Lower lobe of right lung (tissue), 2 donors: ENCODE data around the gene CNPPD1. TPM values are rescaled to one million over a fixed set of nuclear protein-coding genes. Genes with fewer than 3 reads are reported as not detected.

Source experiments
- ATAC-seq, 2 donors: fragments of 200-7000 bp; cut with Tn5 transposase; one replicate each; pipeline ENCODE4 v1.9.1; 2020 to 2022; ENCODE audit warnings: mild to moderate bottlenecking in 2 of 2, moderate library complexity in 2 of 2
- DNase-seq: peaks from one replicate; pipeline ENCODE4 v3.0.0-alpha.2; 2020
- H3K27ac ChIP-seq: fragments of 200-600 bp; one replicate; pipeline ENCODE4 v1.8.0; 2022
- H3K27me3 ChIP-seq: fragments of 200-600 bp; one replicate; pipeline ENCODE4 v1.8.0; 2022; ENCODE audit warnings: low read depth
- H3K36me3 ChIP-seq: fragments of 200-600 bp; one replicate; pipeline ENCODE4 v1.8.0; 2022; ENCODE audit warnings: mild to moderate bottlenecking
- H3K4me1 ChIP-seq: fragments of 200-600 bp; one replicate; pipeline ENCODE4 v1.8.0; 2022
- H3K4me3 ChIP-seq: fragments of 200-600 bp; one replicate; pipeline ENCODE4 v1.8.0; 2022; ENCODE audit warnings: mild to moderate bottlenecking
- H3K9me3 ChIP-seq: fragments of 200-600 bp; one replicate; pipeline ENCODE4 v1.8.0; 2022
- CTCF ChIP-seq: fragments of 200-600 bp; IDR thresholded peaks from one replicate; pipeline ENCODE4 v1.8.0; 2022; ENCODE audit warnings: antibody characterized with exemption, mild to moderate bottlenecking
- intact Hi-C: fragments of 100-400 bp; cut with DNase I; formaldehyde crosslinking; loops from one replicate; pipeline ENCODE4 v1.11.0; 2022
- total RNA-seq: library from RNA; stranded (reverse); fragmentation: NEBNext Ultra II Directional; extraction: Animal tissue kit (Norgen Biotek cat#: 25700); gene quantifications from one replicate; pipeline ENCODE4 v1.2.1, GENCODE V29; 2021
- donor health status: DM: no; HTN: yes; CAD: no; lungs with severe emphysema.

Gene CNPPD1
- total RNA-seq, 1 donor from 2014 or later = 67.7 TPM

GRCh38 chr2:219168932-219169331 lies 7.8 kb downstream of the CNPPD1 start:
- Histone ChIP-seq H3K27ac (no peak overlapping the region), H3K36me3 (peaks cover 22% of the 10 kb centered on the region), H3K27me3 (no peaks in the 10 kb centered on the region), H3K4me3 (no peak overlapping the region), H3K9me3 (no peaks in the 10 kb centered on the region), H3K4me1 (peaks cover 13% of the 10 kb centered on the region)
- DNase-seq (no peak), ATAC-seq (no peak)
- no peak for TF ChIP-seq CTCF
- intact Hi-C loops = no loop called here

- no peak for ATAC-seq
- intact Hi-C loops = no loop called here
Observed at GRCh38 chr2:219168526-219168925, 8.2 kb downstream of the CNPPD1 start.

GRCh38 chr2:219167997-219168396 lies 8.7 kb downstream of the CNPPD1 start:
- TF ChIP-seq CTCF = no peak
- ATAC-seq (no peak), DNase-seq (no peak)
- intact Hi-C loops = no loop called here
- Histone ChIP-seq H3K27me3 (no peaks in the 10 kb centered on the region), H3K4me3 (no peak overlapping the region), H3K4me1 (peaks cover 11% of the 10 kb centered on the region), H3K27ac (no peak overlapping the region), H3K9me3 (no peaks in the 10 kb centered on the region), H3K36me3 (peaks cover 13% of the 10 kb centered on the region)

More at GRCh38 chr2:219168526-219168925, 8.2 kb downstream of the CNPPD1 start:
- no peaks in the 10 kb centered on the region for H3K9me3 ChIP-seq
- peaks cover 18% of the 10 kb centered on the region for H3K36me3 ChIP-seq
- H3K27ac ChIP-seq = no peak overlapping the region
- no peaks in the 10 kb centered on the region for H3K27me3 ChIP-seq
- TF ChIP-seq CTCF = no peak
- H3K4me3 ChIP-seq = no peak overlapping the region
- H3K4me1 ChIP-seq = peaks cover 11% of the 10 kb centered on the region
- no peak for DNase-seq

- no peak for DNase-seq
- Histone ChIP-seq H3K9me3 (no peaks in the 10 kb centered on the region), H3K4me3 (no peak overlapping the region), H3K4me1 (peaks cover 8% of the 10 kb centered on the region), H3K27me3 (no peaks in the 10 kb centered on the region), H3K27ac (no peak overlapping the region), H3K36me3 (no peaks in the 10 kb centered on the region)
- intact Hi-C loops = no loop called here
- no peak for ATAC-seq
- TF ChIP-seq CTCF = no peak
Observed at GRCh38 chr2:219165058-219165911, 11.4 kb downstream of the CNPPD1 start.

GRCh38 chr2:219163156-219163555 lies 13.6 kb downstream of the CNPPD1 start:
- ATAC-seq (no peak), DNase-seq (no peak)
- H3K4me3 ChIP-seq = no peak overlapping the region
- no peaks in the 10 kb centered on the region for H3K27me3 ChIP-seq
- no peaks in the 10 kb centered on the region for H3K36me3 ChIP-seq
- H3K27ac ChIP-seq = no peak overlapping the region
- H3K9me3 ChIP-seq = no peaks in the 10 kb centered on the region
- TF ChIP-seq CTCF = no peak
- peaks cover 14% of the 10 kb centered on the region for H3K4me1 ChIP-seq
- intact Hi-C loops = no loop called here
